H9 (cell line): ENCODE data around the gene PFDN1. TPM values are rescaled to one million over a fixed set of nuclear protein-coding genes. Genes with fewer than 3 reads are reported as not detected.

Experiments
- DNase-seq: peaks from one replicate; pipeline ENCODE4 v3.0.0-alpha.2; 2017
- H2AFZ ChIP-seq: one replicate; pipeline ENCODE4 v1.6.1; 2013; ENCODE audit warnings: mild to moderate bottlenecking, low read length, control low read depth, moderate library complexity
- H2AK5ac ChIP-seq: 2 replicates; pipeline ENCODE4 v1.6.1; 2013; ENCODE audit warnings: low read length, control low read depth, mixed read lengths; ENCODE audit not compliant: insufficient read length
- H2BK120ac ChIP-seq: one replicate; pipeline ENCODE4 v1.6.1; 2013; ENCODE audit warnings: low read depth, mild to moderate bottlenecking, low read length, control low read depth, inconsistent platforms; ENCODE audit not compliant: poor library complexity, severe bottlenecking
- H2BK12ac ChIP-seq: 2 replicates; pipeline ENCODE4 v1.6.1; 2013; ENCODE audit warnings: low read length, control low read depth, mixed read lengths, low read depth; ENCODE audit not compliant: insufficient read length
- H2BK15ac ChIP-seq: 2 replicates; pipeline ENCODE4 v1.6.1; 2013; ENCODE audit warnings: low read depth, low read length, control low read depth
- H2BK20ac ChIP-seq: one replicate; pipeline ENCODE4 v1.6.1; 2013; ENCODE audit warnings: low read depth, mild to moderate bottlenecking, low read length, control low read depth, inconsistent platforms; ENCODE audit not compliant: poor library complexity, severe bottlenecking
- H2BK5ac ChIP-seq: 2 replicates; pipeline ENCODE4 v1.6.1; 2013; ENCODE audit warnings: low read length, control low read depth, mixed read lengths; ENCODE audit not compliant: insufficient read length
- H3K14ac ChIP-seq: 2 replicates; pipeline ENCODE4 v1.6.1; 2013; ENCODE audit warnings: low read length, control low read depth; ENCODE audit not compliant: insufficient read depth
- H3K18ac ChIP-seq: 2 replicates; pipeline ENCODE4 v1.6.1; 2013; ENCODE audit warnings: low read depth, mild to moderate bottlenecking, mixed read lengths, low read length, control low read depth; ENCODE audit not compliant: insufficient read length
- H3K23ac ChIP-seq: 2 replicates; pipeline ENCODE4 v1.6.1; 2013; ENCODE audit warnings: low read length, control low read depth, mixed read lengths, low read depth; ENCODE audit not compliant: insufficient read length
- H3K23me2 ChIP-seq: 2 replicates; pipeline ENCODE4 v1.6.1; 2013; ENCODE audit warnings: low read depth, mild to moderate bottlenecking, mixed read lengths, low read length, control low read depth; ENCODE audit not compliant: insufficient read length, poor library complexity, severe bottlenecking
- H3K27ac ChIP-seq: 2 replicates; pipeline ENCODE4 v1.5.1; 2013; ENCODE audit warnings: low read length, control low read depth, mixed read lengths, low read depth; ENCODE audit not compliant: insufficient read length
- H3K27me3 ChIP-seq: 2 replicates; pipeline ENCODE4 v1.6.1; 2013; ENCODE audit warnings: low read length, control low read depth, inconsistent platforms; ENCODE audit not compliant: insufficient read depth
- H3K4ac ChIP-seq: 2 replicates; pipeline ENCODE4 v1.6.1; 2013; ENCODE audit warnings: low read depth, mild to moderate bottlenecking, control low read depth, inconsistent platforms, low read length, moderate library complexity
- H3K4me1 ChIP-seq: 2 replicates; pipeline ENCODE4 v1.6.1; 2013; ENCODE audit warnings: low read length, control low read depth, inconsistent platforms; ENCODE audit not compliant: insufficient read depth
- H3K4me2 ChIP-seq: 2 replicates; pipeline ENCODE4 v1.6.1; 2013; ENCODE audit warnings: low read length, control low read depth, mixed read lengths; ENCODE audit not compliant: insufficient read length, insufficient read depth
- H3K56ac ChIP-seq: 2 replicates; pipeline ENCODE4 v1.6.1; 2013; ENCODE audit warnings: low read depth, mild to moderate bottlenecking, mixed read lengths, low read length, control low read depth; ENCODE audit not compliant: insufficient read length
- H3K79me1 ChIP-seq: 2 replicates; pipeline ENCODE4 v1.6.1; 2013; ENCODE audit warnings: low read depth, mild to moderate bottlenecking, moderate library complexity, low read length, control low read depth, inconsistent platforms; ENCODE audit not compliant: insufficient read depth, poor library complexity, severe bottlenecking
- H3K79me2 ChIP-seq: 2 replicates; pipeline ENCODE4 v1.6.1; 2013; ENCODE audit warnings: low read length, control low read depth, inconsistent platforms; ENCODE audit not compliant: insufficient read depth
- H3K9ac ChIP-seq: 2 replicates; pipeline ENCODE4 v1.6.1; 2013; ENCODE audit warnings: low read length, control low read depth, mixed read lengths; ENCODE audit not compliant: insufficient read length; ENCODE audit errors: extremely low read depth
- H3K9me3 ChIP-seq: one replicate; pipeline ENCODE4 v1.6.1; 2013; ENCODE audit warnings: low read depth, low read length, inconsistent platforms; ENCODE audit not compliant: control insufficient read depth
- H3T11ph ChIP-seq: one replicate; pipeline ENCODE4 v1.6.1; 2013; ENCODE audit warnings: mild to moderate bottlenecking, low read length, control low read depth, inconsistent platforms
- H4K20me1 ChIP-seq: one replicate; pipeline ENCODE4 v1.6.1; 2013; ENCODE audit not compliant: control insufficient read depth, insufficient read length, insufficient read depth
- H4K5ac ChIP-seq: 2 replicates; pipeline ENCODE4 v1.6.1; 2013; ENCODE audit warnings: low read depth, mild to moderate bottlenecking, mixed read lengths, low read length, control low read depth; ENCODE audit not compliant: insufficient read length
- H4K8ac ChIP-seq: replicated peaks from 2 replicates; pipeline ENCODE4 v1.6.1; 2013; ENCODE audit warnings: low read length, control low read depth, mixed read lengths, low read depth; ENCODE audit not compliant: insufficient read length
- H4K91ac ChIP-seq: 2 replicates; pipeline ENCODE4 v1.6.1; 2013; ENCODE audit warnings: low read depth, mild to moderate bottlenecking, moderate library complexity, mixed read lengths, low read length, control low read depth; ENCODE audit not compliant: insufficient read length
- H3K27ac Mint-ChIP-seq, 3 experiments: 2 replicates in 2 of 3; 3 replicates in 1 of 3; pipeline ENCODE4 v1.8.0; 2020 to 2021; ENCODE audit warnings: mixed read lengths in 3 of 3, mild to moderate bottlenecking in 1 of 3, moderate library complexity in 1 of 3
- H3K27me3 Mint-ChIP-seq: 2 replicates; pipeline ENCODE4 v1.8.0; 2021; ENCODE audit warnings: low read depth, mild to moderate bottlenecking, moderate library complexity, mixed read lengths
- H3K36me3 Mint-ChIP-seq, 3 experiments: 2 replicates in 2 of 3; 3 replicates in 1 of 3; pipeline ENCODE4 v1.8.0; 2020 to 2021; ENCODE audit warnings: low read depth in 3 of 3, mixed read lengths in 3 of 3; ENCODE audit not compliant: insufficient read depth in 1 of 3
- H3K4me1 Mint-ChIP-seq, 2 experiments: 2 replicates each; pipeline ENCODE4 v1.8.0; 2020; ENCODE audit warnings: mixed read lengths in 2 of 2
- H3K4me3 Mint-ChIP-seq, 2 experiments: 2 replicates in 1 of 2; 3 replicates in 1 of 2; pipeline ENCODE4 v1.8.0; 2020 to 2021; ENCODE audit warnings: mild to moderate bottlenecking in 2 of 2, mixed read lengths in 2 of 2, moderate library complexity in 1 of 2
- H3K9me3 Mint-ChIP-seq, 2 experiments: 2 replicates in 1 of 2; 3 replicates in 1 of 2; pipeline ENCODE4 v1.8.0; 2020; ENCODE audit warnings: mild to moderate bottlenecking in 2 of 2, mixed read lengths in 2 of 2, moderate library complexity in 1 of 2
- WGBS: extraction: QIAGEN DNeasy Blood & Tissue Kit; methylation state at CpG from one replicate; pipeline ENCODE4 v1.1.7; 2013; ENCODE audit warnings: missing lambda C conversion rate, low lambda C conversion rate, mixed read lengths; ENCODE audit not compliant: insufficient read length; ENCODE audit errors: extremely low coverage; 5-methylcytosine and 5-hydroxymethylcytosine counted together
- total RNA-seq: library from RNA; stranded (reverse); gene quantifications from 2 replicates; pipeline ENCODE4 v1.2.1, GENCODE V29; 2021
- TF ChIP-seq, protein P1 (sequence below): fragments of 200-600 bp; sonication (generic); conservative IDR thresholded peaks from 3 replicates; pipeline ENCODE4 v1.8.0; 2021; ENCODE audit warnings: antibody characterized with exemption, mild to moderate bottlenecking

Gene PFDN1
- total RNA-seq, 1 experiment from 2014 or later, result 58.3 TPM

- no peaks in the 10 kb centered on the region for H3K79me1 ChIP-seq
- peaks cover 22% of the 10 kb centered on the region for H3K27me3 Mint-ChIP-seq
Measured at GRCh38 chr5:140346348-140347221, 43.7 kb upstream of the PFDN1 start, which contains the start of gene HBEGF. TSS of gene HBEGF (minus strand) at chr5:140346603. CDS start at chr5:140346328, 275 bp downstream.

More at GRCh38 chr5:140346348-140347221, 43.7 kb upstream of the PFDN1 start, which contains the start of gene HBEGF:
- Mint-ChIP-seq H3K36me3 (peaks cover 0 to 4% (median 0%) of the 10 kb centered on the region in 3 experiments; a peak in 2 of 7 replicates), H3K9me3 (no peaks in the 10 kb centered on the region), H3K4me1 (peaks cover 19 to 27% of the 10 kb centered on the region in 2 experiments), H3K4me3 (peak within 1 kb of the TSS; percentile 77 to 86), H3K27ac (peak within 1 kb of the TSS in 1 of 3 experiments; percentile 38; a peak in 1 of 7 replicates)
- H3K27me3 ChIP-seq, result peaks cover 3% of the 10 kb centered on the region; the same call in 1 of the 2 replicates
- no peak within 1 kb of the TSS for H3T11ph ChIP-seq
- no peak within 1 kb of the TSS for H4K91ac ChIP-seq
- H3K23ac ChIP-seq, result no peak within 1 kb of the TSS
- H3K27ac ChIP-seq, result no peak within 1 kb of the TSS
- H3K9me3 ChIP-seq, result no peaks in the 10 kb centered on the region
- H2BK20ac ChIP-seq, result no peak within 1 kb of the TSS
- TF ChIP-seq, protein P1, sequence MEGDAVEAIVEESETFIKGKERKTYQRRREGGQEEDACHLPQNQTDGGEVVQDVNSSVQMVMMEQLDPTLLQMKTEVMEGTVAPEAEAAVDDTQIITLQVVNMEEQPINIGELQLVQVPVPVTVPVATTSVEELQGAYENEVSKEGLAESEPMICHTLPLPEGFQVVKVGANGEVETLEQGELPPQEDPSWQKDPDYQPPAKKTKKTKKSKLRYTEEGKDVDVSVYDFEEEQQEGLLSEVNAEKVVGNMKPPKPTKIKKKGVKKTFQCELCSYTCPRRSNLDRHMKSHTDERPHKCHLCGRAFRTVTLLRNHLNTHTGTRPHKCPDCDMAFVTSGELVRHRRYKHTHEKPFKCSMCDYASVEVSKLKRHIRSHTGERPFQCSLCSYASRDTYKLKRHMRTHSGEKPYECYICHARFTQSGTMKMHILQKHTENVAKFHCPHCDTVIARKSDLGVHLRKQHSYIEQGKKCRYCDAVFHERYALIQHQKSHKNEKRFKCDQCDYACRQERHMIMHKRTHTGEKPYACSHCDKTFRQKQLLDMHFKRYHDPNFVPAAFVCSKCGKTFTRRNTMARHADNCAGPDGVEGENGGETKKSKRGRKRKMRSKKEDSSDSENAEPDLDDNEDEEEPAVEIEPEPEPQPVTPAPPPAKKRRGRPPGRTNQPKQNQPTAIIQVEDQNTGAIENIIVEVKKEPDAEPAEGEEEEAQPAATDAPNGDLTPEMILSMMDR, result peak; percentile 68
- H2BK15ac ChIP-seq, result no peak within 1 kb of the TSS
- H3K4me2 ChIP-seq, result peak within 1 kb of the TSS; percentile 55
- no peak within 1 kb of the TSS for H4K5ac ChIP-seq
- no peak within 1 kb of the TSS for H3K56ac ChIP-seq
- no peaks in the 10 kb centered on the region for H4K20me1 ChIP-seq
- H3K14ac ChIP-seq, result peak within 1 kb of the TSS; percentile 42; the same call in 1 of the 2 replicates
- no peak within 1 kb of the TSS for H2BK120ac ChIP-seq
- H3K4me1 ChIP-seq, result no peaks in the 10 kb centered on the region; the same call in 1 of the 2 replicates
- no peak within 1 kb of the TSS for H2BK5ac ChIP-seq
- H3K4ac ChIP-seq, result no peak within 1 kb of the TSS
- H2BK12ac ChIP-seq, result no peak within 1 kb of the TSS
- no peak within 1 kb of the TSS for H2AK5ac ChIP-seq
- WGBS, result no CpG with 5 or more reads among the region's 72 CpGs
- peak; percentile 94 for DNase-seq
- no peaks in the 10 kb centered on the region for H3K79me2 ChIP-seq
- H2AFZ ChIP-seq, result peak within 1 kb of the TSS; percentile 16
- H3K9ac ChIP-seq, result peak within 1 kb of the TSS; percentile 9
- peaks cover 11% of the 10 kb centered on the region for H3K23me2 ChIP-seq
- peak within 1 kb of the TSS; percentile 15 for H3K18ac ChIP-seq
- no peak within 1 kb of the TSS for H4K8ac ChIP-seq
